Colonic mucosa (tissue), 4 donors: ENCODE measurements around the gene RNF41. TPM values are rescaled to one million over a fixed set of nuclear protein-coding genes. Genes with fewer than 3 reads are reported as not detected.
"Not testable (repeated sequence)": the region's sequence is repeated elsewhere in the genome, so short reads cannot be mapped to it uniquely, and the experiment has no call there.

Experiments used
- DNase-seq: peaks from one replicate; pipeline ENCODE4 v3.0.0-alpha.2; 2020
- H3K27ac ChIP-seq: fragments of 200-600 bp; one replicate; pipeline ENCODE4 v1.8.0; 2021
- H3K27me3 ChIP-seq: fragments of 200-600 bp; one replicate; pipeline ENCODE4 v1.8.0; 2021
- H3K36me3 ChIP-seq: fragments of 200-600 bp; one replicate; pipeline ENCODE4 v1.8.0; 2021
- H3K4me1 ChIP-seq: fragments of 200-600 bp; one replicate; pipeline ENCODE4 v1.8.0; 2021; ENCODE audit warnings: mild to moderate bottlenecking
- H3K4me3 ChIP-seq: fragments of 200-600 bp; one replicate; pipeline ENCODE4 v1.8.0; 2021
- H3K9ac ChIP-seq, 2 donors: one replicate each; pipeline ENCODE4 v1.7.0; 2013; ENCODE audit warnings: control low read depth in 2 of 2, low read depth in 2 of 2, low read length in 2 of 2
- H3K9me3 ChIP-seq: fragments of 200-600 bp; one replicate; pipeline ENCODE4 v1.8.0; 2021
- CTCF ChIP-seq: fragments of 200-600 bp; IDR thresholded peaks from one replicate; pipeline ENCODE4 v1.8.0; 2022; ENCODE audit warnings: antibody characterized with exemption, mild to moderate bottlenecking
- intact Hi-C: fragments of 100-400 bp; cut with DNase I; formaldehyde crosslinking; loops from one replicate; pipeline ENCODE4 v1.14.1; 2022
- total RNA-seq, 2 donors: library from RNA; stranded (reverse); fragmentation: NEBNext Ultra II Directional in 1 of 2; extraction: Animal tissue kit (Norgen Biotek cat#: 25700) in 1 of 2; gene quantifications; one replicate each; pipeline ENCODE4 v1.2.1, GENCODE V29; 2021
- donor health status: healthy.
- donor health status: DM: no; HTN: no; CAD: no.
- donor health status: DM: no; HTN: no; CAD: no.

Gene RNF41
- 10 to 100 TPM; 29.0 to 36.0 TPM for total RNA-seq

GRCh38 chr12:56221757-56222530 lies at the start of gene RNF41:
TSS of gene RNF41 (minus strand) at chr12:56221922. CDS start at chr12:56214047, 7,875 bp downstream.
- H3K27ac ChIP-seq, result peak within 1 kb of the TSS; percentile 92
- H3K9me3 ChIP-seq, result no peaks in the 10 kb centered on the region
- peak within 1 kb of the TSS; percentile 70 for H3K4me3 ChIP-seq
- no peaks in the 10 kb centered on the region for H3K36me3 ChIP-seq
- intact Hi-C loops, result loop anchor here (5.0 kb wide), 1 partner anchor 35 kb away; the partner anchor contains the start of gene ANKRD52
- H3K27me3 ChIP-seq, result no peaks in the 10 kb centered on the region
- no peak for TF ChIP-seq CTCF
- DNase-seq, result peak; percentile 99
- peaks cover 20% of the 10 kb centered on the region for H3K4me1 ChIP-seq
- peak within 1 kb of the TSS; percentile 90 to 93 for H3K9ac ChIP-seq

- H3K27ac ChIP-seq, result no peak overlapping the region
- H3K27me3 ChIP-seq, result no peaks in the 10 kb centered on the region
- H3K36me3 ChIP-seq, result peaks cover 19% of the 10 kb centered on the region
- no peak for DNase-seq
- no peak overlapping the region for H3K4me3 ChIP-seq
- TF ChIP-seq CTCF, result no peak
- no peaks in the 10 kb centered on the region for H3K4me1 ChIP-seq
- H3K9me3 ChIP-seq, result no peaks in the 10 kb centered on the region
- H3K9ac ChIP-seq, result no peak overlapping the region
- intact Hi-C loops, result no loop called here
Measured at GRCh38 chr12:56271031-56271430, 49.3 kb upstream of the RNF41 start.

GRCh38 chr12:56267443-56268071 lies 45.8 kb upstream of the RNF41 start:
- H3K9ac ChIP-seq, result peak overlapping the region; percentile 27 to 59
- intact Hi-C loops, result no loop called here
- DNase-seq, result peak; percentile 44

GRCh38 chr12:56266693-56267442 lies 45.1 kb upstream of the RNF41 start, which contains the start of gene COQ10A:
TSS of gene COQ10A (plus strand) at chr12:56266942. CDS start at chr12:56267119, 177 bp downstream.
- H3K4me1 ChIP-seq, result no peaks in the 10 kb centered on the region
- H3K4me3 ChIP-seq, result peak within 1 kb of the TSS; percentile 75
- peak within 1 kb of the TSS; percentile 95 for H3K27ac ChIP-seq
- peak within 1 kb of the TSS; percentile 74 to 91 for H3K9ac ChIP-seq
- H3K9me3 ChIP-seq, result no peaks in the 10 kb centered on the region
- no peaks in the 10 kb centered on the region for H3K27me3 ChIP-seq
- intact Hi-C loops, result no loop called here
- peak; percentile 93 for DNase-seq
- H3K36me3 ChIP-seq, result no peaks in the 10 kb centered on the region
- TF ChIP-seq CTCF, result peak; percentile 65

More at GRCh38 chr12:56267443-56268071, 45.8 kb upstream of the RNF41 start:
- no peak for TF ChIP-seq CTCF
- H3K9me3 ChIP-seq, result no peaks in the 10 kb centered on the region
- H3K4me1 ChIP-seq, result no peaks in the 10 kb centered on the region
- no peaks in the 10 kb centered on the region for H3K27me3 ChIP-seq
- H3K4me3 ChIP-seq, result peak overlapping the region; percentile 75
- H3K27ac ChIP-seq, result peak overlapping the region; percentile 95
- H3K36me3 ChIP-seq, result no peaks in the 10 kb centered on the region

GRCh38 chr12:56266068-56266692 lies 44.5 kb upstream of the RNF41 start:
- DNase-seq, result peak; percentile 35
- Histone ChIP-seq H3K4me3 (peak overlapping the region; percentile 75), H3K9ac (peak overlapping the region; percentile 74 to 91), H3K27ac (peak overlapping the region; percentile 95)
- H3K4me1 ChIP-seq, intact Hi-C loops, H3K36me3 ChIP-seq, H3K9me3 ChIP-seq, H3K27me3 ChIP-seq: not testable (repeated sequence)

- H3K27me3 ChIP-seq, H3K9ac ChIP-seq, intact Hi-C loops, H3K36me3 ChIP-seq, H3K4me1 ChIP-seq, H3K4me3 ChIP-seq, DNase-seq, H3K9me3 ChIP-seq, H3K27ac ChIP-seq: not testable (repeated sequence)
Measured at GRCh38 chr12:56262955-56263354, 41.2 kb upstream of the RNF41 start.
